Keratinocyte (primary cell): ENCODE measurements around the gene SMPD3.

ENCODE experiments used
- CTCF ChIP-seq, 3 experiments: IDR thresholded peaks in 1 of 3; conservative IDR thresholded peaks in 1 of 3; optimal IDR thresholded peaks in 1 of 3; 2 replicates in 2 of 3; 3 replicates in 1 of 3; pipeline versions ENCODE3 to v1.5.1; 2011; ENCODE audit warnings: low read length in 3 of 3, mild to moderate bottlenecking in 3 of 3, moderate library complexity in 2 of 3, control low read depth in 1 of 3, inconsistent platforms in 1 of 3; ENCODE audit not compliant: insufficient read depth in 2 of 3; ENCODE audit errors: extremely low read depth in 1 of 3
- EZH2 ChIP-seq: IDR thresholded peaks from one replicate; pipeline ENCODE4 v1.6.1; 2012; ENCODE audit warnings: inconsistent platforms, mild to moderate bottlenecking, low read length, moderate library complexity

GRCh38 chr16:68344252-68344651 is 104.1 kb downstream of the SMPD3 start:
- no peak for TF ChIP-seq CTCF (optimal IDR thresholded peaks at IDR 0.05 in 1 of 3, IDR thresholded peaks at IDR 0.05 in 1 of 3, conservative IDR thresholded peaks at IDR 0.05 in 1 of 3; ENCODE audit: extremely low read depth in 1 of 3, insufficient read depth in 2 of 3, low read length in 3 of 3)
- TF ChIP-seq EZH2: no peak
